Stomach (tissue), 9 donors: ENCODE data around the gene WHRN. TPM values are rescaled to one million over a fixed set of nuclear protein-coding genes. Genes with fewer than 3 reads are reported as not detected.

ENCODE experiments used
- DNase-seq, 2 donors: peaks; one replicate each; pipeline versions ENCODE4 v3.0.0 to v3.0.0-alpha.2; 2013 to 2019
- H3K27ac ChIP-seq, 5 donors: fragments of 200-600 bp in 4 of 5; sonication (generic) in 4 of 5; one replicate each; pipeline ENCODE4 v1.5.1; 2013 to 2019; ENCODE audit warnings: mild to moderate bottlenecking in 1 of 5, moderate library complexity in 1 of 5
- H3K27me3 ChIP-seq, 3 donors: fragments of 200-600 bp; sonication (generic); one replicate each; pipeline ENCODE4 v1.5.1; 2017 to 2019; ENCODE audit warnings: mixed run types in 1 of 3
- H3K36me3 ChIP-seq, 4 donors: fragments of 200-600 bp; sonication (generic); 1 replicate in 3 of 4; 2 replicates in 1 of 4; pipeline ENCODE4 v1.5.1; 2016 to 2019
- H3K4me1 ChIP-seq, 4 donors: fragments of 200-600 bp; sonication (generic); one replicate each; pipeline ENCODE4 v1.5.1; 2016 to 2019
- H3K4me3 ChIP-seq, 4 donors: fragments of 200-600 bp; sonication (generic) in 3 of 4; one replicate each; pipeline ENCODE4 v1.5.1; 2016 to 2019; ENCODE audit warnings: mild to moderate bottlenecking in 1 of 4
- H3K9me3 ChIP-seq, 4 donors: fragments of 200-600 bp; sonication (generic); one replicate each; pipeline ENCODE4 v1.5.1; 2016 to 2019
- CTCF ChIP-seq, 7 experiments: fragments of 450-650 bp in 4 of 7; fragments of 200-600 bp in 3 of 7; sonication (generic) in 3 of 7; IDR thresholded peaks; one replicate each; pipeline ENCODE4 v1.5.1; 2016 to 2019; ENCODE audit warnings: antibody characterized with exemption in 7 of 7, control low read depth in 2 of 7, mild to moderate bottlenecking in 1 of 7
- EP300 ChIP-seq: sonication (generic); formaldehyde crosslinking; IDR thresholded peaks from one replicate; pipeline ENCODE4 v1.6.1; 2017; ENCODE audit warnings: antibody characterized with exemption
- POLR2A ChIP-seq, 4 donors: fragments of 450-650 bp; IDR thresholded peaks; one replicate each; pipeline ENCODE4 v1.6.1; 2016; ENCODE audit warnings: antibody characterized with exemption in 4 of 4, control low read depth in 2 of 4, mild to moderate bottlenecking in 1 of 4, moderate library complexity in 1 of 4
- POLR2AphosphoS5 ChIP-seq, 3 donors: sonication (generic); formaldehyde crosslinking; IDR thresholded peaks; one replicate each; pipeline ENCODE4 v1.6.1; 2016; ENCODE audit warnings: antibody characterized with exemption in 3 of 3
- WGBS, 5 donors: extraction: QIAGEN DNeasy Blood & Tissue Kit in 3 of 5; methylation state at CpG; one replicate each; pipeline versions ENCODE4 v1.1.5 to v1.1.7; 2013 to 2018; 5-methylcytosine and 5-hydroxymethylcytosine counted together
- intact Hi-C: fragments of 100-400 bp; cut with DNase I; formaldehyde crosslinking; loops from one replicate; pipeline ENCODE4 v1.15.1; 2023; ENCODE audit warnings: low total_unique reads
- polyA plus RNA-seq, 3 donors: library from polyadenylated mRNA; stranded (reverse); fragments of 200-250 nt; gene quantifications; one replicate each; pipeline ENCODE4 v1.2.3, GENCODE V29; 2013
- small RNA-seq, 4 donors: library from RNA; depleted of rRNA; stranded (forward); fragments of <200 nt; gene quantifications; one replicate each; pipeline ENCODE3, GENCODE V24; 2016
- total RNA-seq, 5 donors: library from RNA; depleted of rRNA; stranded (reverse); fragments of >200 nt; gene quantifications; one replicate each; pipeline versions ENCODE4 v1.1.0 to v1.2.3, GENCODE V29; 2014 to 2016
- donor health status: healthy with polysubstance abuse.
- donor health status: Bipolar disorder and iron deficiency.
- donor health status: healthy.

WHRN gene
- total and polyA plus RNA-seq, 8 donors = 2.3 to 70.1 (median 4.8) TPM

DNA sequence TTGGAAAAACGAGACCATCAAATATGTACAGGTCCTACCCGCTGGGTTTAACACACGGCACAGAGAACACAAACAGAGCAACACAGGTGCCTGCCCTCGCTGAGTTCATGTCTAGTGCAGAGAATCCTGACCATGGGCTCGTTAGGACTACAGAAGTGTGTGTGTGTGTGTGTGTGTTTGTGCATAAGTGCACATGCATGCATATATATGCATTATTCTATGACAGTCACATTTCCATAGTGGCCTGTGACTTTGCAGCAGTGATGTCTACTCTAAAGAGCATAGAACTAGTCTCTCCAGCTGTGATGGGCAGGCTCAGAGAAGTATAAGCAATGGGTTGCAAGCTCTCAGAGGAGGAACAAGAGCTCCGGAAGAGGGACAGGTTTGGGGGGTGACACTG lies 147.9 kb downstream of the WHRN start:
- DNase-seq = no peak
- intact Hi-C loops = no loop called here
- Histone ChIP-seq H3K27ac (no peak overlapping the region), H3K36me3 (peaks cover 79 to 100% (median 100%) of the 10 kb centered on the region in 4 donors), H3K4me1 (peaks cover 0 to 3% (median 0%) of the 10 kb centered on the region in 4 donors), H3K27me3 (no peaks in the 10 kb centered on the region), H3K4me3 (no peak overlapping the region), H3K9me3 (no peaks in the 10 kb centered on the region)
- 87 to 92% (median 88%) methylated on average over 6 of the region's 6 CpGs for WGBS, 5 donors
- TF ChIP-seq POLR2AphosphoS5 (IDR thresholded peaks at IDR 0.05) (no peak), EP300 (no peak), POLR2A (IDR thresholded peaks at IDR 0.05) (no peak), CTCF (IDR thresholded peaks at IDR 0.05) (no peak)

DNA sequence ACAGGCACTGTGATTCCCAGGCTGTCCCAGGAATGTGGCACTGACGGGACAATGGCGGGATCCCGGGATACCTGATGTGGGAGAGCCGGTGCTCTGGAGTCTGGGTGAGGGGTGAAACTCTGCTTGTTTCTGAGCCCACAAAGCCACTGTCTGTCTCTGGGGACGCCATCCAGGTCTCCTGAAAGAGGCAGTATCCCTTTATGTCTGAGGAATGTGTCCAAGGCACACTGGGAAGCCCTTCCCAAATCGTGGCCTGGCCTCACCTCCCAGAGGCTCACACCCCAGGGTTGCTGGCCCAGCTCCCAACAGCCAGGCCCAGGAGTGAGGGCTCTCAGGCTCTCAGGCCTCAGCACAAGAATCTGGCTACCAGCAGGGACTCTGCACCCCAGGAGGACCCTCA lies 148.5 kb downstream of the WHRN start:
- peaks cover 0 to 3% (median 0%) of the 10 kb centered on the region in 4 donors for H3K4me1 ChIP-seq
- H3K36me3 ChIP-seq = peaks cover 73 to 100% (median 100%) of the 10 kb centered on the region in 4 donors
- TF ChIP-seq EP300 (no peak), POLR2AphosphoS5 (IDR thresholded peaks at IDR 0.05) (no peak), POLR2A (IDR thresholded peaks at IDR 0.05) (no peak), CTCF (IDR thresholded peaks at IDR 0.05) (no peak)
- H3K27ac ChIP-seq = no peak overlapping the region
- no peaks in the 10 kb centered on the region for H3K9me3 ChIP-seq
- intact Hi-C loops = no loop called here
- no peaks in the 10 kb centered on the region for H3K27me3 ChIP-seq
- H3K4me3 ChIP-seq = no peak overlapping the region
- 75 to 90% (median 87%) methylated on average over 5 to 6 of the region's 6 CpGs for WGBS, 5 donors
- no peak for DNase-seq

GRCh38 chr9:114355821-114356220 lies 149.5 kb downstream of the WHRN start:
- TF ChIP-seq EP300 (no peak), CTCF (IDR thresholded peaks at IDR 0.05) (no peak), POLR2AphosphoS5 (IDR thresholded peaks at IDR 0.05) (no peak), POLR2A (IDR thresholded peaks at IDR 0.05) (no peak)
- peaks cover 0 to 3% (median 0%) of the 10 kb centered on the region in 4 donors for H3K4me1 ChIP-seq
- no peak overlapping the region for H3K4me3 ChIP-seq
- peaks cover 66 to 100% (median 100%) of the 10 kb centered on the region in 4 donors for H3K36me3 ChIP-seq
- H3K27me3 ChIP-seq = no peaks in the 10 kb centered on the region
- DNase-seq = no peak
- 92 to 95% (median 94%) methylated on average over 6 of the region's 6 CpGs for WGBS, 5 donors
- no peaks in the 10 kb centered on the region for H3K9me3 ChIP-seq
- intact Hi-C loops = no loop called here
- H3K27ac ChIP-seq = no peak overlapping the region

Small RNA genes lying within 50 kb of the gene (small RNA-seq; reads per million reads assigned to genes)
- 0 reads per million in 4 donors for gene AL138895.2

Other genes with a start within 250 kb of the WHRN start
- 1 to 10 TPM in 2 of 5 donors, not detected in 3; 1.6 to 2.2 TPM for gene ORM1, start 182.4 kb downstream of the WHRN start, total RNA-seq
- gene ORM1, start 182.4 kb downstream of the WHRN start, polyA plus RNA-seq = 10 to 100 TPM in 1 of 3 donors, 1 to 10 TPM in 2; 2.9 to 14.8 (median 3.9) TPM
- 1 to 10 TPM in 2 of 5 donors, not detected in 3; 1.2 to 2.0 TPM for gene ORM2, start 175.6 kb downstream of the WHRN start, total RNA-seq
- gene ORM2, start 175.6 kb downstream of the WHRN start, polyA plus RNA-seq = 10 to 100 TPM in 1 of 3 donors, 1 to 10 TPM in 1, not detected in 1; 4.9 to 17.1 TPM
- 10 to 100 TPM; 13.4 to 85.8 (median 31.0) TPM for gene AKNA, start 117.5 kb downstream of the WHRN start, total RNA-seq
- 10 to 100 TPM; 12.2 to 13.6 (median 12.3) TPM for gene AKNA, start 117.5 kb downstream of the WHRN start, polyA plus RNA-seq
- gene ATP6V1G1, start 82.3 kb upstream of the WHRN start, total RNA-seq = 100 to 1,000 TPM in 3 of 5 donors, 10 to 100 TPM in 2; 27.5 to 259 (median 159) TPM
- gene ATP6V1G1, start 82.3 kb upstream of the WHRN start, polyA plus RNA-seq = 100 to 1,000 TPM; 137 to 302 (median 263) TPM
- gene TMEM268, start 105.8 kb upstream of the WHRN start, total RNA-seq = 10 to 100 TPM in 2 of 5 donors, 1 to 10 TPM in 3; 4.1 to 33.3 (median 6.2) TPM
- gene TMEM268, start 105.8 kb upstream of the WHRN start, polyA plus RNA-seq = 1 to 10 TPM; 3.6 to 4.6 (median 4.1) TPM
- not detected for gene TEX53, start 152.3 kb upstream of the WHRN start, total RNA-seq
- not detected for gene TEX53, start 152.3 kb upstream of the WHRN start, polyA plus RNA-seq
- gene TEX48, start 176.7 kb upstream of the WHRN start, total RNA-seq = not detected
- gene TEX48, start 176.7 kb upstream of the WHRN start, polyA plus RNA-seq = not detected